Measurements from ENCODE around the gene RIN1.

The RIN1 gene

GRCh38 chr11:66299186-66299585 is 37.0 kb downstream of the RIN1 start:
- no peak for DNase-seq (ENCODE audit: low read depth)
- TF ChIP-seq, protein P1, sequence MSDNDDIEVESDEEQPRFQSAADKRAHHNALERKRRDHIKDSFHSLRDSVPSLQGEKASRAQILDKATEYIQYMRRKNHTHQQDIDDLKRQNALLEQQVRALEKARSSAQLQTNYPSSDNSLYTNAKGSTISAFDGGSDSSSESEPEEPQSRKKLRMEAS (IDR thresholded peaks at IDR 0.05; ENCODE audit: low read depth, low read length), result no peak
- TF ChIP-seq MYC (IDR thresholded peaks at IDR 0.05; ENCODE audit: low read depth, low read length) (no peak), POLR2A (IDR thresholded peaks at IDR 0.05; ENCODE audit: extremely low read depth, insufficient read length) (no peak)
- TF ChIP-seq, protein P2, sequence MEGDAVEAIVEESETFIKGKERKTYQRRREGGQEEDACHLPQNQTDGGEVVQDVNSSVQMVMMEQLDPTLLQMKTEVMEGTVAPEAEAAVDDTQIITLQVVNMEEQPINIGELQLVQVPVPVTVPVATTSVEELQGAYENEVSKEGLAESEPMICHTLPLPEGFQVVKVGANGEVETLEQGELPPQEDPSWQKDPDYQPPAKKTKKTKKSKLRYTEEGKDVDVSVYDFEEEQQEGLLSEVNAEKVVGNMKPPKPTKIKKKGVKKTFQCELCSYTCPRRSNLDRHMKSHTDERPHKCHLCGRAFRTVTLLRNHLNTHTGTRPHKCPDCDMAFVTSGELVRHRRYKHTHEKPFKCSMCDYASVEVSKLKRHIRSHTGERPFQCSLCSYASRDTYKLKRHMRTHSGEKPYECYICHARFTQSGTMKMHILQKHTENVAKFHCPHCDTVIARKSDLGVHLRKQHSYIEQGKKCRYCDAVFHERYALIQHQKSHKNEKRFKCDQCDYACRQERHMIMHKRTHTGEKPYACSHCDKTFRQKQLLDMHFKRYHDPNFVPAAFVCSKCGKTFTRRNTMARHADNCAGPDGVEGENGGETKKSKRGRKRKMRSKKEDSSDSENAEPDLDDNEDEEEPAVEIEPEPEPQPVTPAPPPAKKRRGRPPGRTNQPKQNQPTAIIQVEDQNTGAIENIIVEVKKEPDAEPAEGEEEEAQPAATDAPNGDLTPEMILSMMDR (IDR thresholded peaks at IDR 0.05; ENCODE audit: low read depth, low read length), result no peak
- no peak overlapping the region for H3K4me3 ChIP-seq (ENCODE audit: low read depth, low read length)

DNA sequence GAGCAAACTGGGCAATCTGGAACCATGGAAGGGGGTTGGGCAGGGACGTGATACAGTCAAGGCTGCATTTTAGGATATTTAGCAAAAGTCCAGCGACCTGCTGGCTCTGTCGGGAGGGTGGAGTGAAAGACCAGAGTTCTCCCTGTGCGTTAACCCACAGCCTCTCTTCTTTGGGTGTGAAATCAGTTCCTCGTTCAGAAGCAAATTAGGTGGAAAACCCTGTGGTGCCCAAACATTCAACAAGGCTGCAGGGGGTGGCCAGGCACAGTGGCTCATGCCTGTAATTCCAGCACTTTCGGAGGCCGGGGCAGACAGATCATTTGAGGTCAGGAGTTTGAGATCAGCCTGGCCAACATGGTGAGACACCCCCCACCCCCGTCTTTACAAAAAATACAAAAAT is 38.6 kb downstream of the RIN1 start:
- no peak overlapping the region for H3K4me3 ChIP-seq (ENCODE audit: low read depth, low read length)
- TF ChIP-seq, protein P1 (IDR thresholded peaks at IDR 0.05; ENCODE audit: low read depth, low read length), result no peak
- TF ChIP-seq, protein P2 (IDR thresholded peaks at IDR 0.05; ENCODE audit: low read depth, low read length), result no peak
- no peak for TF ChIP-seq MYC (IDR thresholded peaks at IDR 0.05; ENCODE audit: low read depth, low read length)
- TF ChIP-seq POLR2A (IDR thresholded peaks at IDR 0.05; ENCODE audit: extremely low read depth, insufficient read length), result no peak
- DNase-seq (ENCODE audit: low read depth), result no peak

GRCh38 chr11:66294626-66295620 is 41.3 kb downstream of the RIN1 start:
- no peak for DNase-seq (ENCODE audit: low read depth)
- TF ChIP-seq, protein P1 (IDR thresholded peaks at IDR 0.05; ENCODE audit: low read depth, low read length), result no peak
- TF ChIP-seq POLR2A (IDR thresholded peaks at IDR 0.05; ENCODE audit: extremely low read depth, insufficient read length) (no peak), MYC (IDR thresholded peaks at IDR 0.05; ENCODE audit: low read depth, low read length) (no peak)
- TF ChIP-seq, protein P2 (IDR thresholded peaks at IDR 0.05; ENCODE audit: low read depth, low read length), result no peak

GRCh38 chr11:66293777-66294625 is 42.2 kb downstream of the RIN1 start:
- DNase-seq (ENCODE audit: low read depth), result no peak
- no peak overlapping the region for H3K4me3 ChIP-seq (ENCODE audit: low read depth, low read length)
- TF ChIP-seq, protein P1 (IDR thresholded peaks at IDR 0.05; ENCODE audit: low read depth, low read length), result no peak
- TF ChIP-seq, protein P2 (IDR thresholded peaks at IDR 0.05; ENCODE audit: low read depth, low read length), result no peak
- TF ChIP-seq MYC (IDR thresholded peaks at IDR 0.05; ENCODE audit: low read depth, low read length), result no peak
- TF ChIP-seq POLR2A (IDR thresholded peaks at IDR 0.05; ENCODE audit: extremely low read depth, insufficient read length), result no peak

More at GRCh38 chr11:66294626-66295620, 41.3 kb downstream of the RIN1 start:
- no peak overlapping the region for H3K4me3 ChIP-seq (ENCODE audit: low read depth, low read length)

GRCh38 chr11:66293352-66293751 is 42.9 kb downstream of the RIN1 start:
- TF ChIP-seq POLR2A (IDR thresholded peaks at IDR 0.05; ENCODE audit: extremely low read depth, insufficient read length) (no peak), MYC (IDR thresholded peaks at IDR 0.05; ENCODE audit: low read depth, low read length) (no peak)
- TF ChIP-seq, protein P1 (IDR thresholded peaks at IDR 0.05; ENCODE audit: low read depth, low read length), result no peak
- TF ChIP-seq, protein P2 (IDR thresholded peaks at IDR 0.05; ENCODE audit: low read depth, low read length), result no peak
- H3K4me3 ChIP-seq (ENCODE audit: low read depth, low read length), result no peak overlapping the region
- no peak for DNase-seq (ENCODE audit: low read depth)

Measured in NB4 (cell line).